H1 (cell line): ENCODE measurements around the gene ADAM12. TPM values are rescaled to one million over a fixed set of nuclear protein-coding genes. Genes with fewer than 3 reads are reported as not detected.

Experiments
- CTCF ChIA-PET: fragments of 300-600 bp; sonication (Branson Sonifier 250); formaldehyde crosslinking; loops from one replicate; lab custom pipeline; 2021; ENCODE audit not compliant: partially characterized antibody; lab: Charles Lee
- POLR2A ChIA-PET: fragments of 300-600 bp; sonication (Branson Sonifier 250); formaldehyde crosslinking; loops from one replicate; lab custom pipeline; 2021; ENCODE audit warnings: inconsistent platforms; ENCODE audit not compliant: partially characterized antibody; lab: Charles Lee
- DNase-seq, 2 experiments: peaks; one replicate each; pipeline versions ENCODE4 v3.0.0 to v3.0.0-alpha.2; 2010 to 2022; ENCODE audit warnings: low spot score in 2 of 2, low read depth in 1 of 2, mixed read lengths in 1 of 2
- FAIRE-seq: peaks from 2 replicates; lab custom pipeline; 2011; peaks lifted over from hg19 to GRCh38; lab: Jason Lieb, UNC
- H2AFZ ChIP-seq: 2 replicates; pipeline ENCODE4 v1.8.1; 2012; ENCODE audit warnings: low read length, inconsistent platforms
- H2AK5ac ChIP-seq: 2 replicates; pipeline ENCODE4 v1.6.1; 2013; ENCODE audit warnings: low read depth, low read length
- H2BK120ac ChIP-seq: replicated peaks from 2 replicates; pipeline ENCODE3; 2013; ENCODE audit warnings: low read depth, low read length, inconsistent platforms
- H2BK12ac ChIP-seq: 2 replicates; pipeline ENCODE4 v1.6.1; 2013; ENCODE audit warnings: low read depth, low read length
- H2BK15ac ChIP-seq: 2 replicates; pipeline ENCODE4 v1.6.1; 2013; ENCODE audit warnings: low read length
- H2BK20ac ChIP-seq: 2 replicates; pipeline ENCODE4 v1.6.1; 2013; ENCODE audit warnings: low read length
- H2BK5ac ChIP-seq: 2 replicates; pipeline ENCODE4 v1.6.1; 2013; ENCODE audit warnings: low read depth, low read length
- H3K14ac ChIP-seq: 2 replicates; pipeline ENCODE4 v1.6.1; 2013; ENCODE audit warnings: inconsistent platforms; ENCODE audit not compliant: insufficient read length
- H3K18ac ChIP-seq: 2 replicates; pipeline ENCODE4 v1.6.1; 2013; ENCODE audit warnings: low read length; ENCODE audit errors: extremely low read depth
- H3K23ac ChIP-seq: 2 replicates; pipeline ENCODE4 v1.6.1; 2013; ENCODE audit warnings: inconsistent platforms; ENCODE audit not compliant: insufficient read length
- H3K23me2 ChIP-seq: 2 replicates; pipeline ENCODE4 v1.6.1; 2013; ENCODE audit warnings: low read depth, low read length
- H3K27ac ChIP-seq: 2 replicates; pipeline ENCODE4 v1.6.1; 2011; ENCODE audit warnings: low read depth, low read length, inconsistent platforms
- H3K27me3 ChIP-seq, 4 experiments: replicated peaks in 1 of 4; 1 replicate in 1 of 4; 2 replicates in 3 of 4; pipeline versions ENCODE4 v1.6.1 to v1.8.1; 2011 to 2013; ENCODE audit warnings: low read length in 3 of 4, mild to moderate bottlenecking in 3 of 4, inconsistent platforms in 2 of 4, mixed read lengths in 2 of 4, moderate library complexity in 1 of 4; ENCODE audit not compliant: control insufficient read depth in 3 of 4, insufficient read depth in 3 of 4; ENCODE audit errors: extremely low read depth in 1 of 4
- H3K36me3 ChIP-seq, 4 experiments: 2 replicates each; pipeline versions ENCODE4 v1.6.1 to v1.8.1; 2011 to 2013; ENCODE audit warnings: mild to moderate bottlenecking in 4 of 4, low read length in 3 of 4, moderate library complexity in 2 of 4, control low read depth in 1 of 4, inconsistent platforms in 1 of 4; ENCODE audit not compliant: insufficient read depth in 4 of 4, control insufficient read depth in 2 of 4
- H3K4ac ChIP-seq: replicated peaks from 2 replicates; pipeline ENCODE3; 2013; ENCODE audit warnings: low read length, low read depth, mixed read lengths, inconsistent platforms; ENCODE audit not compliant: insufficient read length
- H3K4me1 ChIP-seq, 4 experiments: replicated peaks in 1 of 4; 1 replicate in 1 of 4; 2 replicates in 3 of 4; pipeline versions ENCODE4 v1.6.1 to v1.8.1; 2011 to 2013; ENCODE audit warnings: low read length in 3 of 4, inconsistent platforms in 2 of 4, mixed read lengths in 1 of 4; ENCODE audit not compliant: insufficient read depth in 4 of 4, control insufficient read depth in 3 of 4
- H3K4me2 ChIP-seq, 2 experiments: 2 replicates each; pipeline versions ENCODE4 v1.6.1 to v1.8.1; 2011 to 2013; ENCODE audit warnings: low read depth in 2 of 2, low read length in 2 of 2, control low read depth in 1 of 2, inconsistent platforms in 1 of 2, mild to moderate bottlenecking in 1 of 2; ENCODE audit not compliant: insufficient read depth in 1 of 2
- H3K4me3 ChIP-seq, 4 experiments: fragments of 200-600, 300-600 bp in 1 of 4; sonication (generic), shearing (Covaris generic), sonication (Bioruptor Twin) in 1 of 4; 2 replicates each; pipeline versions ENCODE4 v1.5.1 to v1.8.1; 2011 to 2016; ENCODE audit warnings: low read length in 4 of 4, low read depth in 3 of 4, control low read depth in 2 of 4, inconsistent platforms in 2 of 4, mild to moderate bottlenecking in 2 of 4, mixed read lengths in 1 of 4, moderate library complexity in 1 of 4; ENCODE audit not compliant: insufficient read depth in 2 of 4; ENCODE audit errors: extremely low read depth in 1 of 4
- H3K56ac ChIP-seq: replicated peaks from 2 replicates; pipeline ENCODE3; 2013; ENCODE audit warnings: low read depth, mild to moderate bottlenecking, mixed read lengths, low read length, inconsistent platforms; ENCODE audit not compliant: insufficient read length
- H3K79me1 ChIP-seq: 2 replicates; pipeline ENCODE4 v1.6.1; 2013; ENCODE audit warnings: low read depth, low read length, control low read depth
- H3K79me2 ChIP-seq, 2 experiments: 2 replicates each; pipeline versions ENCODE4 v1.6.1 to v1.8.1; 2012 to 2013; ENCODE audit warnings: low read length in 2 of 2, mild to moderate bottlenecking in 2 of 2, inconsistent platforms in 1 of 2; ENCODE audit not compliant: insufficient read depth in 2 of 2, control insufficient read depth in 1 of 2
- H3K9ac ChIP-seq, 4 experiments: replicated peaks in 1 of 4; 1 replicate in 1 of 4; 2 replicates in 3 of 4; pipeline versions ENCODE4 v1.6.1 to v1.8.1; 2011 to 2013; ENCODE audit warnings: low read depth in 3 of 4, low read length in 3 of 4, control low read depth in 2 of 4, mild to moderate bottlenecking in 2 of 4, moderate library complexity in 2 of 4, inconsistent platforms in 1 of 4; ENCODE audit errors: extremely low read depth in 1 of 4
- H3K9me3 ChIP-seq, 2 experiments: 2 replicates each; pipeline versions ENCODE4 v1.6.1 to v1.8.1; 2012 to 2013; ENCODE audit warnings: mild to moderate bottlenecking in 2 of 2, moderate library complexity in 2 of 2, control low read depth in 1 of 2, inconsistent platforms in 1 of 2, low read depth in 1 of 2, low read length in 1 of 2, mixed read lengths in 1 of 2; ENCODE audit not compliant: insufficient read depth in 2 of 2
- H4K20me1 ChIP-seq, 2 experiments: replicated peaks in 1 of 2; 2 replicates each; pipeline versions ENCODE3 to v1.8.1; 2011 to 2013; ENCODE audit warnings: inconsistent platforms in 2 of 2, low read length in 2 of 2, mild to moderate bottlenecking in 1 of 2; ENCODE audit not compliant: insufficient read depth in 2 of 2, control insufficient read depth in 1 of 2
- H4K5ac ChIP-seq: 2 replicates; pipeline ENCODE4 v1.6.1; 2013; ENCODE audit warnings: low read length, low read depth, mixed read lengths, inconsistent platforms; ENCODE audit not compliant: insufficient read length
- H4K8ac ChIP-seq: 2 replicates; pipeline ENCODE4 v1.8.0; 2013; ENCODE audit warnings: mild to moderate bottlenecking, moderate library complexity, low read length, inconsistent platforms; ENCODE audit not compliant: insufficient read depth; ENCODE audit errors: extremely low read depth
- H4K91ac ChIP-seq: replicated peaks from 2 replicates; pipeline ENCODE3; 2013; ENCODE audit warnings: low read length, mixed read lengths, inconsistent platforms; ENCODE audit not compliant: insufficient read length
- ASH2L ChIP-seq: fragments of 200-600, 300-600 bp; sonication (generic); IDR thresholded peaks from one replicate; pipeline ENCODE4 v1.7.1; 2017; ENCODE audit warnings: low read length
- EZH2 ChIP-seq: fragments of 200-600 bp; sonication (generic); IDR thresholded peaks from 2 replicates; pipeline ENCODE4 v1.7.1; 2012; ENCODE audit warnings: low read depth, mild to moderate bottlenecking, moderate library complexity, low read length, inconsistent platforms; ENCODE audit not compliant: severe bottlenecking
- FOSL1 ChIP-seq: IDR thresholded peaks from 2 replicates; pipeline ENCODE4 v1.6.1; 2011; ENCODE audit warnings: mild to moderate bottlenecking, low read depth, low read length, moderate library complexity; ENCODE audit not compliant: insufficient read depth
- JUND ChIP-seq: IDR thresholded peaks from 2 replicates; pipeline ENCODE4 v1.6.1; 2011; ENCODE audit warnings: mild to moderate bottlenecking, improper control_type of control experiment, low read length
- MAFK ChIP-seq: IDR thresholded peaks from 2 replicates; pipeline ENCODE4 v1.6.1; 2012; ENCODE audit warnings: low read depth, mild to moderate bottlenecking, improper control_type of control experiment, low read length
- PHF8 ChIP-seq: fragments of 200-600 bp; sonication (generic); conservative IDR thresholded peaks from 2 replicates; pipeline ENCODE4 v1.7.1; 2012; ENCODE audit warnings: low read depth, mild to moderate bottlenecking, inconsistent platforms, low read length, moderate library complexity
- POLR2A ChIP-seq, 2 experiments: IDR thresholded peaks; 1 replicate in 1 of 2; 2 replicates in 1 of 2; pipeline ENCODE4 v1.6.1; 2011; ENCODE audit warnings: low read depth in 2 of 2, low read length in 2 of 2, mild to moderate bottlenecking in 2 of 2; ENCODE audit errors: control extremely low read depth in 1 of 2
- POLR2AphosphoS5 ChIP-seq: IDR thresholded peaks from 2 replicates; pipeline ENCODE4 v1.6.1; 2011; ENCODE audit warnings: low read depth, low read length
- RBBP5 ChIP-seq: IDR thresholded peaks from 2 replicates; pipeline ENCODE4 v1.7.1; 2012; ENCODE audit warnings: low read depth, mild to moderate bottlenecking, inconsistent platforms, low read length, moderate library complexity, borderline replicate concordance
- RXRA ChIP-seq: IDR thresholded peaks from 2 replicates; pipeline ENCODE4 v1.6.1; 2011; ENCODE audit warnings: low read depth, mild to moderate bottlenecking, low read length, moderate library complexity; ENCODE audit not compliant: insufficient read depth
- SRF ChIP-seq: IDR thresholded peaks from 2 replicates; pipeline ENCODE4 v1.6.1; 2011; ENCODE audit warnings: mild to moderate bottlenecking, low read depth, low read length, moderate library complexity
- SUZ12 ChIP-seq: fragments of 200-600 bp; sonication (generic); IDR thresholded peaks from 2 replicates; pipeline ENCODE4 v1.6.1; 2012; ENCODE audit warnings: mild to moderate bottlenecking, inconsistent platforms, low read length, moderate library complexity, mixed read lengths
- WGBS, 2 experiments: shearing (Covaris generic) in 1 of 2; methylation state at CpG; one replicate each; pipeline versions ENCODE4 v1.1.6 to v1.1.7; 2013 to 2015; ENCODE audit warnings: low lambda C conversion rate in 2 of 2, mixed read lengths in 2 of 2, inconsistent platforms in 1 of 2, low coverage in 1 of 2, missing lambda C conversion rate in 1 of 2; ENCODE audit not compliant: insufficient replicate concordance in 2 of 2, insufficient coverage in 1 of 2, insufficient read length in 1 of 2; ENCODE audit errors: extremely low coverage in 1 of 2, missing lambda C conversion rate in 1 of 2; 5-methylcytosine and 5-hydroxymethylcytosine counted together
- polyA plus RNA-seq, 7 experiments: library from polyadenylated mRNA; depleted of rRNA in 3 of 7; stranded (reverse) in 5 of 7; unstranded in 2 of 7; fragments of >200 nt in 5 of 7; fragments of 200-250 nt in 2 of 7; gene quantifications; 1 replicate in 5 of 7; 2 replicates in 1 of 7; 4 replicates in 1 of 7; pipeline versions ENCODE4 v1.2.1 to v1.2.3, GENCODE V29; 2011 to 2013; ENCODE audit warnings: missing spikeins in 2 of 7, mixed read lengths in 2 of 7
- total RNA-seq: library from RNA; stranded (reverse); fragmentation: NEBNext Ultra II Directional; extraction: Animal tissue kit (Norgen Biotek cat#: 25700); gene quantifications from 2 replicates; pipeline ENCODE4 v1.2.1, GENCODE V29; 2021

The ADAM12 gene
- total and polyA plus RNA-seq, 2 of the 8 experiments (the other 6 are each of a cell fraction or from before 2014, with no cell fraction given), result 0.07 to 0.17 TPM

- no peak overlapping the region for H2BK120ac ChIP-seq
- H2AK5ac ChIP-seq, result no peak overlapping the region
- no peak overlapping the region for H3K4me3 ChIP-seq
- no peak overlapping the region for H4K91ac ChIP-seq
- H4K8ac ChIP-seq, result no peak overlapping the region
- H3K4me1 ChIP-seq, result no peaks in the 10 kb centered on the region
- no peak overlapping the region for H3K56ac ChIP-seq
- H2BK15ac ChIP-seq, result no peak overlapping the region
- no peak overlapping the region for H2BK12ac ChIP-seq
- no peak overlapping the region for H2AFZ ChIP-seq
- no peaks in the 10 kb centered on the region for H3K27me3 ChIP-seq
- no peak overlapping the region for H3K4ac ChIP-seq
- CTCF ChIA-PET, result interaction anchor here (0.8 to 1.9 kb wide), 3 partner anchors 9 to 15 kb away, joined by 3 to 12 read pairs (median 5); no protein-coding TSS in a partner anchor
- H3K36me3 ChIP-seq, result no peaks in the 10 kb centered on the region
- H2BK20ac ChIP-seq, result no peak overlapping the region
- no peak for FAIRE-seq
- H3K23ac ChIP-seq, result no peak overlapping the region
- no peak overlapping the region for H4K5ac ChIP-seq
- no peaks in the 10 kb centered on the region for H3K23me2 ChIP-seq
- H3K18ac ChIP-seq, result no peak overlapping the region
- TF ChIP-seq ASH2L (no peak), SRF (no peak), JUND (no peak), FOSL1 (no peak), MAFK (no peak), EZH2 (no peak), POLR2AphosphoS5 (no peak), SUZ12 (no peak), RXRA (no peak), POLR2A (IDR thresholded peaks at IDR 0.05; ENCODE audit: control extremely low read depth in 1 of 2, low read depth in 2 of 2, low read length in 2 of 2) (no peak), PHF8 (no peak), RBBP5 (no peak)
- WGBS, 2 experiments, result 86% methylated on average over 1 of the region's 1 CpG; no CpG with 5 or more reads in 1 of the 2 experiments
- no peaks in the 10 kb centered on the region for H3K79me1 ChIP-seq
- H3K14ac ChIP-seq, result no peak overlapping the region
- H4K20me1 ChIP-seq, result no peaks in the 10 kb centered on the region
- POLR2A ChIA-PET, result interaction anchor here (0.9 kb wide), 1 partner anchor 51 kb away, joined by 3 read pairs; no protein-coding TSS in a partner anchor
- DNase-seq, result no peak
- H3K9me3 ChIP-seq, result peaks cover 5 to 13% of the 10 kb centered on the region in 2 experiments; a peak in 3 of 4 replicates
- no peak overlapping the region for H3K4me2 ChIP-seq
- H2BK5ac ChIP-seq, result no peak overlapping the region
- no peak overlapping the region for H3K9ac ChIP-seq
- H3K79me2 ChIP-seq, result no peaks in the 10 kb centered on the region
- H3K27ac ChIP-seq, result no peak overlapping the region
Measured at GRCh38 chr10:125967533-125967932, 420.7 kb downstream of the ADAM12 start.
